Measurements from ENCODE around the gene SLC35F1.

Gene SLC35F1

GRCh38 chr6:118023771-118024170 lies 116.7 kb downstream of the SLC35F1 start:
- TF ChIP-seq MAX (IDR thresholded peaks at IDR 0.05) (no peak), RAD21 (IDR thresholded peaks at IDR 0.05; ENCODE audit: low read depth) (no peak), CREB1 (IDR thresholded peaks at IDR 0.05; ENCODE audit: low read depth) (no peak), TCF12 (IDR thresholded peaks at IDR 0.05; ENCODE audit: low read depth) (no peak), EGR1 (IDR thresholded peaks at IDR 0.05) (no peak), YY1 (IDR thresholded peaks at IDR 0.05; ENCODE audit: low read depth) (no peak), CEBPB (IDR thresholded peaks at IDR 0.05) (no peak), REST (IDR thresholded peaks at IDR 0.05; ENCODE audit: low read depth) (no peak), TAF1 (IDR thresholded peaks at IDR 0.05; ENCODE audit: low read depth) (no peak), TEAD4 (IDR thresholded peaks at IDR 0.05) (no peak), NFIC (IDR thresholded peaks at IDR 0.05) (no peak), ZBTB7A (IDR thresholded peaks at IDR 0.05; ENCODE audit: low read depth) (no peak), FOXM1 (IDR thresholded peaks at IDR 0.05; ENCODE audit: borderline replicate concordance, low read depth) (no peak), EP300 (IDR thresholded peaks at IDR 0.05; ENCODE audit: borderline replicate concordance) (no peak), USF1 (IDR thresholded peaks at IDR 0.05) (no peak)

- TF ChIP-seq NFIC (IDR thresholded peaks at IDR 0.05) (no peak), TCF12 (IDR thresholded peaks at IDR 0.05; ENCODE audit: low read depth) (no peak), REST (IDR thresholded peaks at IDR 0.05; ENCODE audit: low read depth) (no peak), TEAD4 (IDR thresholded peaks at IDR 0.05) (no peak), RAD21 (IDR thresholded peaks at IDR 0.05; ENCODE audit: low read depth) (no peak), ZBTB7A (IDR thresholded peaks at IDR 0.05; ENCODE audit: low read depth) (no peak), YY1 (IDR thresholded peaks at IDR 0.05; ENCODE audit: low read depth) (no peak), USF1 (IDR thresholded peaks at IDR 0.05) (no peak), CEBPB (IDR thresholded peaks at IDR 0.05) (no peak), MAX (IDR thresholded peaks at IDR 0.05) (no peak)
Measured at GRCh38 chr6:118029967-118030366, 122.9 kb downstream of the SLC35F1 start.

GRCh38 chr6:118042855-118043254 lies 135.8 kb downstream of the SLC35F1 start:
- TF ChIP-seq TEAD4 (IDR thresholded peaks at IDR 0.05) (no peak), EGR1 (IDR thresholded peaks at IDR 0.05) (no peak), CEBPB (IDR thresholded peaks at IDR 0.05) (no peak), YY1 (IDR thresholded peaks at IDR 0.05; ENCODE audit: low read depth) (no peak), TCF12 (IDR thresholded peaks at IDR 0.05; ENCODE audit: low read depth) (no peak), NFIC (IDR thresholded peaks at IDR 0.05) (no peak), MAX (IDR thresholded peaks at IDR 0.05) (no peak)

GRCh38 chr6:118044275-118044674 lies 137.2 kb downstream of the SLC35F1 start:
- no peak for TF ChIP-seq MAX (IDR thresholded peaks at IDR 0.05)
- no peak for TF ChIP-seq NFIC (IDR thresholded peaks at IDR 0.05)
- no peak for TF ChIP-seq RAD21 (IDR thresholded peaks at IDR 0.05; ENCODE audit: low read depth)
- TF ChIP-seq TCF12 (IDR thresholded peaks at IDR 0.05; ENCODE audit: low read depth), result no peak
- no peak for TF ChIP-seq CEBPB (IDR thresholded peaks at IDR 0.05)
- no peak for TF ChIP-seq YY1 (IDR thresholded peaks at IDR 0.05; ENCODE audit: low read depth)
- no peak for TF ChIP-seq ZBTB7A (IDR thresholded peaks at IDR 0.05; ENCODE audit: low read depth)
- TF ChIP-seq TEAD4 (IDR thresholded peaks at IDR 0.05), result no peak

GRCh38 chr6:118054082-118054481 lies 147.0 kb downstream of the SLC35F1 start:
- TF ChIP-seq EGR1 (IDR thresholded peaks at IDR 0.05) (no peak), YY1 (IDR thresholded peaks at IDR 0.05; ENCODE audit: low read depth) (no peak), RAD21 (IDR thresholded peaks at IDR 0.05; ENCODE audit: low read depth) (no peak), TCF12 (IDR thresholded peaks at IDR 0.05; ENCODE audit: low read depth) (no peak), EP300 (IDR thresholded peaks at IDR 0.05; ENCODE audit: borderline replicate concordance) (no peak), MAX (IDR thresholded peaks at IDR 0.05) (no peak), TAF1 (IDR thresholded peaks at IDR 0.05; ENCODE audit: low read depth) (no peak), FOXM1 (IDR thresholded peaks at IDR 0.05; ENCODE audit: borderline replicate concordance, low read depth) (no peak), NFIC (IDR thresholded peaks at IDR 0.05) (no peak), TEAD4 (IDR thresholded peaks at IDR 0.05) (no peak), USF1 (IDR thresholded peaks at IDR 0.05) (no peak), CEBPB (IDR thresholded peaks at IDR 0.05) (no peak)

Data from Ishikawa (cell line).